NCI-H1417 (cell line): ENCODE measurements around the gene CACNA1I.

Source experiments
- DNase-seq, 3 experiments: peaks; one replicate each; lab custom pipeline; 2025; lab: John Stamatoyannopoulos, UW

Gene CACNA1I

DNA sequence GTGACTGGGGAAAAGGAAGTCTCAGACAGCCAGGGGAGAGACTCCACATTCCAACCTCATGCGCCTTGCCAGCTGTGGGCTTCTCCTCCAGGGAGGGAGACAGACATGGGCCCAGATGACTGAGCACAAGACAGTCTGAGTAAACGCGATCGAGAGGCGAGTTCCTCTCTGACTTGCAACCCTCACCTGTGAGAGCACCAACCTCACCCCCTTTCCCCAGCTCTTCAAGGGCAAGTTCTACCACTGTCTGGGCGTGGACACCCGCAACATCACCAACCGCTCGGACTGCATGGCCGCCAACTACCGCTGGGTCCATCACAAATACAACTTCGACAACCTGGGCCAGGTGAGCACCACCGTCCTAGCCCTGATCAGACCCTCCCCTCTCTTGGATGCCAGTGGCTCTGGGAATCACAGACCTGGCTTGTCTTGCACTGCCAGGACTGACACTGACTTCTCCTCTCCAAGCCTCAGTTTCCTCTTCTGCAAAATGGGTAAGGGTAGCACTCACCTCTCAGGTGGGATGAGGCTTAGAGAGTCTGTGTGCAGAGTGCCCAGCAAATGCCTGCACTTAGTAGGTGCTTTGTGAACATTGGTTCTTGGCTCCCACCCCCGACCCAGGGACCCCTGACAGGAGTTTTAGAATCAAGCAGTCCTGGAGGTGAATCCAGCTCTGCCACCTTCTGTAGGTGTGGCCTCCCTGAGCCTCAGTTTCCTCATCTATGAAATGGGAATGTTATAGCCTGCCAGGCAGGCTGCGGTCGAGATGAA is 95.3 kb downstream of the CACNA1I start:
- DNase-seq, result no peak

DNA sequence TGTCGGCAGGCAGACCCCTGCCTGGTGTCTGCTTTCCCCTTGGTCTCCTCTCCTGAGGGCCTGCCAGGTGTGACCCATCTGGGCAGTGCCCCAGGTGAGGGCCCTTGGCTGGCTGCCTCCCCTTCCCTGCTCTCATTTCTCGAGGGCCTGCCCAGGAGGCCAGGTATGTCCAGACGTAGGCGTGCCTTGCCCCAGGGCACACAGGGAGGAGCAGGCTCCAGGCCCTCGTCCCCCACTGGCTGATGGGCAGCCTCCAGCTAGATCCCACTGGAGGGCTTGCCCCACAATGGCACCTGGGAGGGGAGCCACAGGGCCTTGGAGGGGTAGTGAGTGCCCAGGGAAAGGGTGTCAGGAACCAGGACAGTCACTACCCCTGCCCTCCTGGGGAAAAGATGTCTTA is 95.9 kb downstream of the CACNA1I start:
- DNase-seq, result no peak

DNA sequence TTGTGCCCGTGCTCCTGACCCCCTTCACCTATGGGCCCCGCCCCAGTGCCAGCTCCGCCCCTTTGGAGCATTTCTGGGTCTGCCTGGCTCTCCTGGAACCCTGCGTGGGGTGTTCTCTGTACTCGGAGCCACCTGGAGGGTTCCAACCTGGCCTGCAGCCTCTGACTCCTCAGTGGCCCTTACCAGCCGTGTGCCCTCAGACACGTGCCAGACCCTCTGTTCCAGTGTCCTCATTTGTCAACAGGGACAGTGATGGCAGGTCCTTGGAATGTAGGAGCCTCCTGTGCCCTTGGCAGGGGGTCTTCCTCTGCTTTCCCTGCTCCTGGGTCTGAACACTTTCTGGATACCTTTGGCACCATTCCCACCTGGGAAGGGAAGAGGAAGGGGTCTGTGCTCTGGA is 96.4 kb downstream of the CACNA1I start:
- DNase-seq, result no peak

DNA sequence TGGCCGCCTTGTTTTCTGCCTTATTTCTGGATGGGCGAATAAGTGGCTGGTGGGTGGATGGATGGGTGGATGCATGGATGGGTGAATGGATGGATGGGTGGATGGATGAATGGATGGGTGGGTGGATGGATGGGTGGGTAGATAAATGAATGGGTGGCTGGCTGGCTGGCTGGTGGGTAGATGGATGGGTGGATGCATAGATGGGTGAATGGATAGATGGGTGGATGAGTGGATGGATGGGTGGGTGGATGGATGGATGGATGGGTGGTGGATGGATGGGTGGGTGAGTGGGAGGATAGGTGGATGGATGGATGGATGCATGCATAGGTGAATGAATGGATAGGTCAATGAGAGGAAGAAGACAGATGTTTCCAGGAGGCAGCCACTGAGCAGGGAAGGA is 98.9 kb downstream of the CACNA1I start:
- DNase-seq, result no peak

DNA sequence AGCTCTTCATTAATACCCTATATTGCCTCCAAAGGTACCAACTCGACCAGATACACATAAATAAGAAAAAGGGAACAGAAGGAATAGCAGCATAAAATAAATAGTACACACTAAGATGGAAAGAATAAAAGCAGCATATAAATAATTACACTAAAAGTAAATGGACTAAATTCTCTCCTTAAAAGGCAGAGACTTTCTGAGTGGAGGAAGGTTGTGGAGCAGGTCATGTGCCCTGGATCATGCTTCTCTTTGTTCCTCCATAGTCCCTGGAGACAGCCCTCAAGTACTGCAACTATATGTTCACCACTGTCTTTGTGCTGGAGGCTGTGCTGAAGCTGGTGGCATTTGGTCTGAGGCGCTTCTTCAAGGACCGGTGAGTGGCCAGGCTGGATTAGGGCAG is 101.4 kb downstream of the CACNA1I start:
- DNase-seq, result no peak

DNA sequence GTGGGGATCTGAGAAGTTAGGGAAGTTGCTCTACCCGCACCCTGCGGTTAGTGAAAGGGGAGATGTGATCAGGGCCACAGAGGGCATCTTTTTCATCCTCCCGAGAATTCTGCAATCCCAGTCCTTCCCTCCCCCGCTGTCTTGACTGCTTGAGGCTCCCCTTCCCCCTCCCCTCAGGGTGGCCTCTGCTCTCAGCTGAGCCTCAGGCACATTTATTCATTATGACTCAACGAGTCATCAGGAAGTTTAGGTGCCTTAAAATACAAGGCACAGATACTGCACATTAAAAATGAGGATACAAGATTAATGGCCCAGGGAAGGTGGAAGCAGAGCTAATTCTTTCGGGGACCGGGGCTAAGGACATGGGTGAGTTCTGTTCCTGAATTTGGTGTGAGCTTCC is 104.0 kb downstream of the CACNA1I start:
- DNase-seq, result no peak

DNA sequence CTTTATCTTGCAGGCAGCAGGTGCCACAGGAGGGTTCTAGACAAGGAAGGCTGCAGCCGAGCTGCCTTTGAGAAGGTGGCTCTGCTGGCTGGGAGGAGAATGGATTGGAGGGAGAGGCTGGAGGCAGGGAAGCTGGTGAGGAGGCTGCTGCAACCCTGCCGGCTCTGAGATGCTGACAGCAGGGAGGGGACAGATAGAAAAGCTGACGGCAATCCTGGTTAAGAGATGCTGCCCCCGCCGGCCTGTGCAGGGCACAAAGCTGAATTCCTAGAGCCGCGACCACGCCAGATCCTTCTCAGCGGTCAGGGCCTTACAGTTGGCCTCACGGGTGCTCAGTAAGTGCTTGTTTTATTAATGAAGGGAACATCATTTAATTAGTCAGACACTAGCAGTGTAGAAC is 105.4 kb downstream of the CACNA1I start:
- DNase-seq, result peak in 1 of 3 experiments; percentile 2

DNA sequence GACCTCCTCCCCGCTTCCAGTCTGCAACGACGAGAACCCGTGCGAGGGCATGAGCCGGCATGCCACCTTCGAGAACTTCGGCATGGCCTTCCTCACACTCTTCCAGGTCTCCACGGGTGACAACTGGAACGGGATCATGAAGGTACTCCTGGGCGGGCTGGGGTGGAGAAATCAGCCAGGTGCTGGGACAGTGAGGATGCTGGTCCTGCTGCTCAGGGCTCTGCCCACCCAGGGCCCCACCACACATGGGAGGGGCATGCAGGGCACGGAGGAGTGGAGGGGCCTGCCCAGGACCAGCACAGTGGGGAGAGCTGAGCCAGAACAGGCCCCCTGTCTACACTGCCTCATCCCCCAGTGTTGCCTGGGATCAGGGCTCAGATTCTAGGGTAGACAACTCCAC is 107.4 kb downstream of the CACNA1I start:
- DNase-seq, result no peak

DNA sequence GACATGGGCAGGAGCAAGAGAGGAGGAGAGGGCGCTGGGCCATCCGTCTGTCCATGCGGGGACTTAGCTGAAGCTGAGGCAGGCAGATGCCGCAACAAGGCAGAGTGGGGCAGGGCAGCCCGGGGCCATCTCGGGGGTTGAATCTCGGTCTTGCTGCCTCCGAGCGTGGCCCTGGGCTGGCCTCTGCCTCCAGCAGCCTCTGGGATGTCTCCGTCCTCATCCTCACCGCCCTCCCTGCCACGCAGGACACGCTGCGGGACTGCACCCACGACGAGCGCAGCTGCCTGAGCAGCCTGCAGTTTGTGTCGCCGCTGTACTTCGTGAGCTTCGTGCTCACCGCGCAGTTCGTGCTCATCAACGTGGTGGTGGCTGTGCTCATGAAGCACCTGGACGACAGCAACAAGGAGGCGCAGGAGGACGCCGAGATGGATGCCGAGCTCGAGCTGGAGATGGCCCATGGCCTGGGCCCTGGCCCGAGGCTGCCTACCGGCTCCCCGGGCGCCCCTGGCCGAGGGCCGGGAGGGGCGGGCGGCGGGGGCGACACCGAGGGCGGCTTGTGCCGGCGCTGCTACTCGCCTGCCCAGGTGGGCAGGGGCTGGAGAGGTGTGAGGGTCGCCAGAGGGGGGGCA is 108.4 kb downstream of the CACNA1I start:
- no peak for DNase-seq

DNA sequence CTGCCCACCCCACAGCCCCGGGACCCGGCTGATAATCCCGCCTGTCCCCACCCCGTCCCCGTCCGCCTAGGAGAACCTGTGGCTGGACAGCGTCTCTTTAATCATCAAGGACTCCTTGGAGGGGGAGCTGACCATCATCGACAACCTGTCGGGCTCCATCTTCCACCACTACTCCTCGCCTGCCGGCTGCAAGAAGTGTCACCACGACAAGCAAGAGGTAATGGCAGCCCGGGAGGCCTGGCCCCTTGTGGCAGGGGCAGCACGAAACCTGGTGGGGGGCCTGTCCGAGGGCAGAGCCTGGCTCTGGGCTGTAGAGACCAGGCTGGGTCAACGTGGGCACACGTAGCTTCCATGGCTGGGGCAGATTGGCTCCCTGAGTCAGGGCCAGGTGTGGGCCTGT is 109.1 kb downstream of the CACNA1I start:
- no peak for DNase-seq

DNA sequence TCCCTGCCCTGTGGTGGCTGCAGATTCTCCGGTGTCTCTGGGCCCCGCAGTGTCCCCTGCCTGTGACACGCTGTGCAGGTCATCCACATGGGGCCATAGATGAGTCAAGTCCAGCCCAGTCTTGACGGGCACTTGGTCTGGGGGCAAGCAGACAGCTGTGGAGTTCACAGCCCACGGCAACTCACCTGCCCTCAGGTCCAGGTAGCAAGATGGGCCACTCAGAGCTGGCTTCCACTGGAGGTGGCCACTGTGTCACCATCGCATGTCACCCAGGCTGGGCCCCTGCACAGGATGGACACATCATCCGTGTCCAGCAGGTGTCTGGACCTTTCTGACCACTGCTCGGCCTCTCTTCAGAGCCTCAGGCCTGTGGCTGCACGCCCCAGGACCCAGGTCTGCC is 109.9 kb downstream of the CACNA1I start:
- no peak for DNase-seq

DNA sequence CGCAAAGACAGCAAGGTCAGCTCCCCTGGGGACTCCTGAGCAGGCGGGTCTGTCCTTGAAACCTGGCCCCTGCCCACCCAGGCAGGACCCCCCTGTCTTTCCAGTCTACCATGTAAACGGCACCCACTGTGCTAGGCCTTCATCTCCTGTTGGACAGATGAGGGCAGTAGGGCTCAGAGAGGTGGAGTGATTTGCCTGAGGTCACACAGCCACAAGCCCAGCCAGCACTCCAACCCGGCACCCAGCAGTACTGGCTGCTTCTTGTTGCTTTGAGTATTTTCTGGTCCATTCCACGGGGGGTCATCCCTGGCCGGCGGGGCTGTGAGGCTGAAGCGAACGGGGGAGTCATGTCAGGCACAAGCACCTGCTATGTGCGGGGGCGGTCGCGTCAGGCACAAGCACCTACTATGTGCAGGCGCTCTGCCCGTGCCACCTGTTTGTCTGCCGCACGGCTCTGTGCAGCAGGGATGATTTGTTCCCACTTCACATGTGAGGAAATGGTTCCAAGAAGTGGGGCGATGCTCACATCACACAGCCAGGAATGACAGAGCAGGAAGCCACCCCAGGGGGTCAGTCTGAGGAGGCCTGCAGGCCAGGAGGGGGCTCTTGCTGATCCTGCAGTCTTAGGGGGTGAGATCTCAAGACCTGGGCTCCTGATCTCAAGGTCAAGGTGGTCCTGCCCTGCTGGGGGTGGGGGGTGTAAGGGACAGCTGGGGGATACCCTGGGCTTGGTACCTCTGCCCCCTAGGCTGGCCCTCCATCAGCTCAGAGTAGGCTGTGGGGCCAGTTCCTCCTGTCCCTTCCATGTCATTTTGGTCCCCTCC is 110.7 kb downstream of the CACNA1I start:
- DNase-seq, result no peak

DNA sequence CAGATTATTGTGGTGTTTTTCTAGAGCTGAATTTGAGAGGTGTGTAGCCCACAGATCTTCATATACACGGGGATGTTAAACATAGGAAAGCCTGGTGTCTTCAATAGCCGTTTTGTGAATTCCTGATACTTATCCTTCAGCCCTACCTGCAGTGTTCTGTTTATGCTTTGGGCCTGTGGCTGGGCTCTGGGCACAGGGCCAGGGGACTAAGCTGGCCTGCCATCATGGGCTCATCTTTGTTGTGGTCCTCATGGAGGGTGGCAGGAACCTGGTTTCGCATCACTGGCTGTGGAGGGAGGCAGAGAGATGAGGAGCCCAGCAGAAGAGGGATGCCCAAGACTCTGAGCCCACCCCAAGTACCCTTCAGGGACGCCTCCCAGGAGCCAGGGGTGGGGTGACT is 112.4 kb downstream of the CACNA1I start:
- no peak for DNase-seq

DNA sequence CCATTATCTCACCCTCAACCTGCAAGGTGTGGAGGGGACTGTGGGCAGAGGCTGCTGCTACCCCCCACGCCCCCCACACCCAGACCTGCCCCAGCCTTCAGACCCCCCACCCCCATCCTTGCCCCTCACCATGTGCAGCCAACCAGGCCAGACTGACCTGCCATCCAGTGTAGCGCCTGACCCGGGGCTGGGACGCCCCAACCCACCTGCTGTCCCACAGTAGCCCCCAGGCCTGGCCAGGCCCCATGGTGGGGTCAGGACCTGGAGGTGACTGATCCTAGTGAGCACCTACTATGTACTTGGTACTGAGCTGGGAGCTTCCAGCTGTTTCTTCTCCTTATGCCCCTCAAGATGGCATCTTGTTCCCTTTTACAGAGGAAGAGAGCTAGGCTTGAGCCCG is 113.1 kb downstream of the CACNA1I start:
- no peak for DNase-seq

DNA sequence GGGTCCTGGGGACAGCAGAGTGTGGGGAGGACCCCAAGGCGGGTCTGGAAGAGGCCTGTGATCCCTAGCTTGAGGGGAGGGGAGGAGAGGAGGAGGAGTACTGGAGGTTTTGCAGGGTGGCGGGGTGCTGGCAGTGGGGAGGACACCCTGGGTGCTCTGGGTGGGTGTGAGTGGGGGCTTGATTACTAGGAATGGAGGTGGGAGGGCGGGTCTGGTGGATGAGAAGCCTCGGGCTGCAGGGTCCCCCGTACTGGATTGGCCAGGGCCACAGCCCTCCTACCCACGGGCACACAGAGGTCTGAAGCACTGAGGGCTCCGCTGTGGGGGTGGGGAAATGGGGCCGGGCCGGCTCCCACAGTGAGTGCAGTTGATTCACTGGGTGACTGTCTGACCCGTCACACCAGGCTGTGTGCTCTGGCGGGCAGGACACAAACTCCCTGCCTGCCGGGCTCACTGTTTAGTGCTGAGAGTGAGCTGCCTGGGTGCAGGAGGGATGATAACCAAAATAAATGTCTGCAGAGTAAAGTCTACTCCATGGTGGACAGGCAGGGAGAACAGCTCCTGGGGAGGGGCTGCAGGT is 114.2 kb downstream of the CACNA1I start:
- no peak for DNase-seq

DNA sequence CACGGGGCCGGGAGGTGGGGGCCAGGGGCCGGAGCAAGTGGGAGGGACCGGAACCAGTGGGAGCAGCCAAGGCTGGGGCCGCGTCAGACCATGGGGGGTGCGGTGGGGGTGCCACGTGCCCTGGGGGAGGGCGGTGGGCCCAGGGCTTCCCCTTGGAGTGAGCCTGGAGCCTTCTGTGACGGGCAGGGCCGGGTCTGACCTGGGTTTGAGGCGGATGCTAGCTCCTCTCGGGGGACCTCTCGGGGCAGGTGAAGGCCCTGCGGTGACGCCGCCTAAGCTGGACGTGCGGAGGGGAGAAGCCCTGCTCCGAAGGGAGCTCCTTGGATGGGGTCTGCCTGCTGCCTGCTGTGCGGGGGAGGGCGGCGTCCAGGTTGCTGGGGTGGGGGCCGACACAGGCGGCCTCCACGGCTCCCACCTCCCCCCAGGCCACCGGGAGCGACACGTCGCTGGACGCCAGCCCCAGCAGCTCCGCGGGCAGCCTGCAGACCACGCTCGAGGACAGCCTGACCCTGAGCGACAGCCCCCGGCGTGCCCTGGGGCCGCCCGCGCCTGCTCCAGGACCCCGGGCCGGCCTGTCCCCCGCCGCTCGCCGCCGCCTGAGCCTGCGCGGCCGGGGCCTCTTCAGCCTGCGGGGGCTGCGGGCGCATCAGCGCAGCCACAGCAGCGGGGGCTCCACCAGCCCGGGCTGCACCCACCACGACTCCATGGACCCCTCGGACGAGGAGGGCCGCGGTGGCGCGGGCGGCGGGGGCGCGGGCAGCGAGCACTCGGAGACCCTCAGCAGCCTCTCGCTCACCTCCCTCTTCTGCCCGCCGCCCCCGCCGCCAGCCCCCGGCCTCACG is 115.0 kb downstream of the CACNA1I start:
- DNase-seq, result no peak

DNA sequence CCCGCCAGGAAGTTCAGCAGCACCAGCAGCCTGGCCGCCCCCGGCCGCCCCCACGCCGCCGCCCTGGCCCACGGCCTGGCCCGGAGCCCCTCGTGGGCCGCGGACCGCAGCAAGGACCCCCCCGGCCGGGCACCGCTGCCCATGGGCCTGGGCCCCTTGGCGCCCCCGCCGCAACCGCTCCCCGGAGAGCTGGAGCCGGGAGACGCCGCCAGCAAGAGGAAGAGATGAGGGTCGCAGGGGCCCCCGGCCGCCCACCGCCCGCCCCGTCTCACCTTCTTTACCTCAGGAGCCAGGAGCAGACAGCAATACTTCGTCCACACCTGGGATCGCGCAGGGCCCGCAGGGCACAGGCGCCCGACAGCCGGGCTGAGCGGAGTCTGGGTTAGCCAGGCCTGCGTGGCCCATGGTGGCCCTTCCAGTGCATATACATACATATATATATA is 115.6 kb downstream of the CACNA1I start:
- DNase-seq, result no peak

DNA sequence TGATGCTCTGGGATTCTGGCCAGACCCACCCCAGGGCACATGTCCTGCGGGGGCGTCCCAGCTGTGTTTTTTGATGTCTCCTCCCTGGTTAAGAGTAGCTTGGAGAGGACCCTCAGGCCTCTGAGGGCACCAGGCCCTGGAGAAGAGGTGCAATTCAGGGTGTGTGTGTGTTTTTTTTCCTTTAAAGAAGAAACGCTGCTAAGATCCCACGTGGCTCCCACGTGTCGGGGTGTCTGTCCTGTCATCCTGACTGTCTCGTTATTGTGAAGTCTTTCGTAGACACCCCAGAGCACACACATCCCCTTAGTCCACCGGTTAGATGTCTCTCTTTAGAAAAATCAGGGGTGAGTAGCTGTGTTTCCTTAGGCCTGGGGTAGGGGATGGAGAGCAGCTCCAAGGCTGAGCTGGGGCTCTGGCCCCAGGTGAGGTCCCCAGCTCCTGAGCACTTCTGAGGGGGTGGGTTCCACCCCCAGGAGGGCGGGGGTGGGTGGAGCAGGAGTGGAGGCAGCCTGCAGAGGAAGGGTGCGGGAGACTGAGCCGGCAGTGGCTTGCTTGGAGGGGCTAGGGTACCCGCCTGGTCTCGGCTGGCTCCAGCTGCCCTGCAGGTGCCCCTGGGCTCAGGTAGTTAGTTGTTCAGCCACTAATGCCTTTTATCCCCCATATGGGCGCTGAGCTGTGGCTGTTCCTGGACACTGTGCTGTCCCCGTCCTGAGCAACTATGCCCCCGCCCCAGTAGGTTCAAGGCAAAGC is 116.4 kb downstream of the CACNA1I start:
- no peak for DNase-seq

DNA sequence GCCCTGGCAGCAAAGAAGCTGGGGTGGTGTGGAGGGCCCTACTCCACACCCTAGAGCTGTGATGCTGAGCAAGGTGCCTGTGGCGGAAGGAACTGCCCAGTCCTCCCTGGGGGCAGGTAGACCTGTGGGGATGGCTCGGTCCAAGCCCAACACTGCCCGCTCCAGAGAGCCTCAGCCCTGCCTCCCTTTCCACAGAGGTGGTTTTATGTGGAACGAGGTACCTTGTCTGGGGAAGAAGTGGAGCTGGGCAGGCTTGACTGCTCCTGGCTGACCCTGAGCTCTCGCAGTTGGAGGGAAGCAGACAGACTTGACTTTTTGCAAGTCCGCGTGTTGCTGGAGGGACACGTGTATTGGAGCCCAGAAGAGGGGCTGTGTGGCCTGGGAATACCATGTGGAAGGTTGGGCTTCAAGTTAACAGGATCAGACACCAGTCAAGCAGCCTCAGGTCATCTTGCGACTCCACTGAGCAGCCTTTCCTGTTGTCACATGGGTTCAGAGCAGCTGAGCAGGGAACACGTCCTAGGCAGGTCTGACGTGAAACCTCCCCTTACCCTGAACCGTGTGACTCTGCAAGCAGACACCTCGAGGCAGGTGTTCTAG is 117.7 kb downstream of the CACNA1I start:
- no peak for DNase-seq

DNA sequence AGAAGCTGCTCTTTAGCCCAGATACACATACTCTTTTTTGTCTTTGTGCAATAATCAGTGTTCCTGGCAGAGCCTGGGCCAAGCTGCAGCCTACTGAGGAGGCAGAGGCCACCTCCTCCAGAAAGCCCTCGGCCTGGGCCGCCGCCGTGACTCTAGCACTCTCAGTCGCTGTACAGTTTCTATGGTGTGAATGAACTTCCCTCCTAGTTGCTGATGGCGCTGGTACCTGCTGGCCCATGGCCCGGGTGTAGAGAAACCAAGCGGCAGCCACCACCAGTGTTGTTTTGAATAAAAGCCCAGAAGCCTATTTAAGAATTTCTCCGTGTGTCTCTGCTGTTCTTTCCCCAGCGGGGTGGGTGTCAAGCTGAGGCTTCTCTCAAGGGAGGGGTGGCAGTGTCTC is 118.9 kb downstream of the CACNA1I start:
- DNase-seq, result no peak
